GM12891 (cell line): Measurements from ENCODE around the gene ARHGEF4.

ENCODE experiments used
- POLR2A ChIP-seq: IDR thresholded peaks from 2 replicates; pipeline ENCODE4 v1.6.1; 2011; ENCODE audit warnings: low read depth, low read length, control low read depth
- POLR2AphosphoS5 ChIP-seq: IDR thresholded peaks from 2 replicates; pipeline ENCODE4 v1.6.1; 2011; ENCODE audit warnings: low read depth, low read length, control low read depth

- TF ChIP-seq POLR2A (no peak), POLR2AphosphoS5 (no peak)
Observed at GRCh38 chr2:130791617-130791939, 45.1 kb upstream of the ARHGEF4 start.
